WI38 (cell line): ENCODE measurements around the gene CITED4.

Experiments used
- H3K4me3 ChIP-seq: 2 replicates; pipeline ENCODE4 v1.5.1; 2011; ENCODE audit warnings: low read depth, mild to moderate bottlenecking, control low read depth, low read length
- TF ChIP-seq, protein P1 (sequence below): IDR thresholded peaks from 2 replicates; pipeline ENCODE4 v1.5.1; 2012; ENCODE audit warnings: low read depth, mild to moderate bottlenecking, control low read depth, low read length

CITED4 gene

GRCh38 chr1:40838045-40838979 is 23.9 kb downstream of the CITED4 start:
- TF ChIP-seq, protein P1, sequence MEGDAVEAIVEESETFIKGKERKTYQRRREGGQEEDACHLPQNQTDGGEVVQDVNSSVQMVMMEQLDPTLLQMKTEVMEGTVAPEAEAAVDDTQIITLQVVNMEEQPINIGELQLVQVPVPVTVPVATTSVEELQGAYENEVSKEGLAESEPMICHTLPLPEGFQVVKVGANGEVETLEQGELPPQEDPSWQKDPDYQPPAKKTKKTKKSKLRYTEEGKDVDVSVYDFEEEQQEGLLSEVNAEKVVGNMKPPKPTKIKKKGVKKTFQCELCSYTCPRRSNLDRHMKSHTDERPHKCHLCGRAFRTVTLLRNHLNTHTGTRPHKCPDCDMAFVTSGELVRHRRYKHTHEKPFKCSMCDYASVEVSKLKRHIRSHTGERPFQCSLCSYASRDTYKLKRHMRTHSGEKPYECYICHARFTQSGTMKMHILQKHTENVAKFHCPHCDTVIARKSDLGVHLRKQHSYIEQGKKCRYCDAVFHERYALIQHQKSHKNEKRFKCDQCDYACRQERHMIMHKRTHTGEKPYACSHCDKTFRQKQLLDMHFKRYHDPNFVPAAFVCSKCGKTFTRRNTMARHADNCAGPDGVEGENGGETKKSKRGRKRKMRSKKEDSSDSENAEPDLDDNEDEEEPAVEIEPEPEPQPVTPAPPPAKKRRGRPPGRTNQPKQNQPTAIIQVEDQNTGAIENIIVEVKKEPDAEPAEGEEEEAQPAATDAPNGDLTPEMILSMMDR: no peak
- H3K4me3 ChIP-seq: no peak overlapping the region

DNA sequence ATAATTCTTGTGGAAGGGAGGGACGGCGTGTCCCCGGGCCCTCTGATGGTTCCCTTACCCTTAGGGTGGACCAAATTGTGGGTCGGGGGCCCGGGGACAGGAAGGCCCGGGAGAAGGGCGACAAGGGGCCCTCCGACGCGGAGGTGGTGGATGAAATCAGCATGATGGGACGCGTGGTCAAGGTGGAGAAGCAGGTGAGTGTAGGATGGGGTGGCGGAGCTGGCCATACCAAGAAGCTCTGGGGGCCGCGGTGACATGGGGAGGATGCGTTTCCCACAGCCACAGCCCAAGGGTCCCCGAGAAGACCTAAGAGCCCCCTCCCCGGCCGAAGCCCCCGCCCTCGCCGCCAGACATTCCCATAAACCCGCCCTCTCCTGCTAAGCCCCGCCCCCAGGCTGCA is 24.6 kb downstream of the CITED4 start:
- TF ChIP-seq, protein P1: no peak
- H3K4me3 ChIP-seq: no peak overlapping the region

- TF ChIP-seq, protein P1: no peak
- H3K4me3 ChIP-seq: no peak overlapping the region
These were observed 25.9 kb downstream of the CITED4 start for GRCh38 chr1:40836283-40836682.

DNA sequence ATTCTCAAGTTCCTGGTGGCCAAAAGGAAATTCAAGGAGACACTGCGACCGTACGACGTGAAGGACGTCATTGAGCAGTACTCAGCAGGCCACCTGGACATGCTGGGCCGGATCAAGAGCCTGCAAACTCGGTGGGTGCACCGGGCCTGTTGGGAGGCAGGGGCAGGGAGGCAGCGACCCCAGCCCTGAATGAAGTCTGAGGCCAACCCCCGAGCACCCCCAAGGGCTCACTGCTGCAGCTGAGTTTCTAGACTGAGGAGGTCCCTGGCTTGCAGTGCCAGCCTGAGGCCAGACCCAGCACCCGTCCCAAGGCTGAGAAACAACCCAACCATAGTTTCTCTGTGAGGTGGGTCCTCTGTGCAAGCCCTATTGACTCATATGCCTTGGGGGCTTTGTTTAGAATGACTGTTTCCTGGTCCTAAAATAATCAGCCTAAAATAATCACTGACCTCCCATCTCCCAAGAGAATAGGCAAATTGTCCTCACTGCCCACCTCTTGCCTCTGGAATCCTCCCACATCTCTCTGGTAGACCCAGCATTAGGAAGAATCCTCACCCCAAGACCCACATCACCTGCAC is 27.1 kb downstream of the CITED4 start:
- no peak overlapping the region for H3K4me3 ChIP-seq
- TF ChIP-seq, protein P1: no peak

DNA sequence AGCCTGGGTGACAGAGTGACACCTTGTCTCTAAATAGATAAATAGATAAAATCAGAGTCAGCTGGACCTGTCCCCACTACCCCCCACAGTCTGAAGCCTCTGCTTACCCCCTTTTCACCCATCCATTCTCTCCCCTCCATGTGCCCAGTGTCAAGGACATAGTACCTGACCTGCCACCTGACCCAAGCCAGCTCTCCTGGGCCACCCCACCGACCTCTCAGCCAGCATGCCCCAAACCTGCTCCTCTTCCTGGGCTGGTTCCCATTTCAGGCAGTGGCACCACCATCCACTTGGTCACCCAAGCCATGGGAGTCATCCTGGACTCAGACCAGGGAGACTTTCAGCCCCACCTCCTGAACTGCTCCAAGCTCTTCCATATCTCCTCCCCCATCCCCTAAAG is 28.2 kb downstream of the CITED4 start:
- TF ChIP-seq, protein P1: no peak
- H3K4me3 ChIP-seq: no peak overlapping the region

DNA sequence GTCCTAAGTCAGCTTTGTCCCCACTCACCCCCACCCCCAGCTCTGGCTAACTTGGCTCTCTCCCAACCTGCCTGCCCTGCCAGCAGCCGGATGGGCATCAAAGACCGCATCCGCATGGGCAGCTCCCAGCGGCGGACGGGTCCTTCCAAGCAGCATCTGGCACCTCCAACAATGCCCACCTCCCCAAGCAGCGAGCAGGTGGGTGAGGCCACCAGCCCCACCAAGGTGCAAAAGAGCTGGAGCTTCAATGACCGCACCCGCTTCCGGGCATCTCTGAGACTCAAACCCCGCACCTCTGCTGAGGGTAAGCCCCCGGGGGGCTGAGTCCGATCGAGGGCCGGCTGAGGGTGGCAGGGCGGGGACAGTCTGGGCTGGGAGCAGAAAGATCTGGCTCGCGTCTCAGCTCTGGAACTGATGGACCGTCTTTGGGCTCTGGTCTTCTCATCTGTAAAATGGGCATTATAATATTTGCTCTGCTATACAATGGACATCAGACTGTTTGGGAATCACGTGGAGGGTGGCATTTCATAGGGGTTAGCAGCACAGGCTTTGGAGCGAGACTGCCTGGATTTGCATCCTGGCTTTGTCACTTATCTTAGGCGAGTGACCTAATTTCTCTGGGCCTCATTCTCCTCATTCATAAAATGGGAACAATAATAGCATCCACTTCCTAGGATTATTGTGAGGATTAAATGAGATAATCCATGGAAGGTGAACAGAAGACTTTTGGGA is 31.0 kb downstream of the CITED4 start:
- H3K4me3 ChIP-seq: no peak overlapping the region
- TF ChIP-seq, protein P1: no peak
